NCI-H446 (cell line): ENCODE measurements around the gene COL18A1.

ENCODE experiments used
- DNase-seq, 2 experiments: peaks; one replicate each; lab custom pipeline; 2025; lab: John Stamatoyannopoulos, UW

Gene COL18A1

DNA sequence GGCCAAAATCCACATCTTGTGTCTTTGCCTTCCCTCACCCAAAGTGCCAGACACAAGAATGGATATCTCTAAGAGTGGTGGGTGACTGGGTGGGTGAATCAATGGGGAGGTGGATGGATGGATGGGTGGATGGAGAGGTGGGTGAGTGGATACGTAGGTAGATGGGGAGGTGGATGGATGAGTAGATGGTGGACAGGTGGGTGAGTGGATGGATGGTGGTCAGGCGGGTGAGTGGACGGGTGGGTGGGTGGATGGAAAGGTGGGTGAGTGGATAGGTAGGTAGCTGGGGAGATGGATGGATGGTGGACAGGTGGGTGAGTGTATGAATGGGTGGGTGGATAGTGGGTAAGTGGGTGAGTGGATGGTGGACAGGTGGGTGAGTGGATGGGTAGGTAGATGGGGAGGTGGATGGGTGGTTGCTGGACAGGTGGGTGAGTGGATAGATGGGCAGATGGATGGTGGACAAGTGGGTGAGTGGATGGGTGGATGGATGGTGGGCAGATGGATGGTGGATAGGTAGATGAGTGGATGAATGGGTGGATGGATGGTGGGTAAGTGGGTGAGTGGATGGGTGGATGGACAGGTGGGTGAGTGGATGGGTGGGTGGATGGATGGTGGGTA is 103.0 kb downstream of the COL18A1 start:
- DNase-seq, result no peak

DNA sequence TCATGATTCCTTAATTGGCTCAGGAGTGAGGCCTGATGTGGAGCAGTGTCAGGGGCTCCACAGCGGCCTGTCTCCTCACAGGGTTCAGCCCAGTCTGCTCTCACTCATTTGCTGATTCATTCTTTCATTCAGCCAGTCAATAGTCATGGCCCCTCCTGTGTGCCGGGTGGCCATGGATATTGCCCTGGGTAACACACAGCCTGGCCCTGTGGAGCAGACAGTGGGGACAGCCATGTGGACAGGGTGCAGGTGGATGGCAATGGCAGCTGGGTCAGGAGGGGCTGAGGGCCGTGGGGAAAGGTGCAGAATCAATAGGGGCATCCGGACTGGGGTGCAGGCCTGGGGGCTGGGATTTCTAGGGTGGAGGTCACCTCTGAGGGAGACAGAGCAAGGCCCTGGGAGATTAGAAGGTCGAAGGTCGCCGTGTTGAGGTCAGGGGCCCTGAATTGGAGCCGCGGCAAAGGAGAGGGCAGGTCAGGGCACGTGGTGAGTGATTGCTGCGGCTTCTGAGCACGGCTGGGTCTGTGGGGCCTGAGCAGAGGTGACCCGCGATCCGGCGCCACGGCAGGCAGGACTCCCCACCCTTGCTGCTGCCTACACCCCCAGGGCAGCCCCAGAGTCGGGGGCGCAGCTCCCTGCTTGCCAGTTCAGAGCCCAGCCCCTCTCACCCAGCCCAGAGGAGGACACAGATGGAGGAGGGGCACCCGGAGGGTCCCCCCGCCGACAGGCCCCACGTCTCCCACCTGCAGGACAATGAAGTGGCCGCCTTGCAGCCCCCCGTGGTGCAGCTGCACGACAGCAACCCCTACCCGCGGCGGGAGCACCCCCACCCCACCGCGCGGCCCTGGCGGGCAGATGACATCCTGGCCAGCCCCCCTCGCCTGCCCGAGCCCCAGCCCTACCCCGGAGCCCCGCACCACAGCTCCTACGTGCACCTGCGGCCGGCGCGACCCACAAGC is 103.9 kb downstream of the COL18A1 start:
- no peak for DNase-seq

GRCh38 chr21:45509566-45510465 is 104.9 kb downstream of the COL18A1 start:
- DNase-seq, result no peak

- DNase-seq, result no peak
Observed at GRCh38 chr21:45510466-45510955, 105.5 kb downstream of the COL18A1 start.

DNA sequence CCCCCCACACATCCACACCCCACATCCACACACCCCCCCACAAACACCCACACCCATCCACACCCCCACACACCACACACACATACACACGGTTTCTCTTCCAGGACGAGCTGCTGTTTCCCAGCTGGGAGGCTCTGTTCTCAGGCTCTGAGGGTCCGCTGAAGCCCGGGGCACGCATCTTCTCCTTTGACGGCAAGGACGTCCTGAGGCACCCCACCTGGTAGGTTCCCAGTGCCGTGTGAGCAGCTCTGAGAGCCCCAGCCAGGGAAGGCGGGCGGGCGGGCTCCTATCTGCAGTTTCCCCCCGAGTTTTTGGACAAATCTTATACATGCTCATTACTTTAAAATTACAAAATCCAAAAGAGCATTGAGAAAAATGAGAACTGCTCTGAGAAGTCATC is 106.0 kb downstream of the COL18A1 start:
- DNase-seq, result no peak

GRCh38 chr21:45511661-45512431 is 106.9 kb downstream of the COL18A1 start:
- no peak for DNase-seq

GRCh38 chr21:45512626-45513002 is 107.6 kb downstream of the COL18A1 start:
- no peak for DNase-seq

GRCh38 chr21:45513003-45513717 is 108.2 kb downstream of the COL18A1 start:
- no peak for DNase-seq

- DNase-seq, result no peak
Observed at GRCh38 chr21:45513741-45514310, 108.9 kb downstream of the COL18A1 start.

DNA sequence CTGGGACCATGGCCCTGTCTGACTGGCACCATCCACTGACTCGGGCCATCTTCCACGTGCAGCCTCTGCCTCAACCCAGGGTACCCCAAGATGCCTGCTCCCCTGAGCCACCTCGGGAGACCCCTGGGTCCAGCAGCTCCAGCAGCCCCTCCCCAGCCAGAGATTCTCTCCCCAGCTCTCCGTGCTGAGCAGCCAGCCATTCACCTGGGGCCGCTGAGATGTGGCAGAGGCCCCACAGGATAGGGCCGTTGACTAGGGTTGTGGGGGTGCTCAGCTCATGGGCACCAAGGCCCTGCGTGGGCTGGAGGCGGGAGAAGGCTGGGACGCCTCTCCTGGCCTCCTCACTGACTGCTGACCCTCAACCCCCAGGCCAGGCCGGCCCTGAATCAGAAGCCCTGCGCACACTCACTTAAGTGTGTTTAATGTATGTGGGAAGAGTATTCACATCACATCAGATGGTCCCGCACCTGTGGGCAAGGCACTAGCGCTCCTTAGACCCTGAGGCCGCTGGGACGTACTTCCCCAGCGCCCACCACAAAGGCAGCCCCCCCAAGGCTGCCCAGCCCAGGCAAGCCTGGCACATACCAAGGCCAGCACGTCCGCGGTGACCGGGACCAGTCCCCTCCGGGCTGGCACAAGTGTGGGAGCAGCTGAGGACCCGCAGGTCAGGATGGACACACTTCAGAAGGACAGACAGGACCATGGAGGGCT is 109.5 kb downstream of the COL18A1 start:
- no peak for DNase-seq

DNA sequence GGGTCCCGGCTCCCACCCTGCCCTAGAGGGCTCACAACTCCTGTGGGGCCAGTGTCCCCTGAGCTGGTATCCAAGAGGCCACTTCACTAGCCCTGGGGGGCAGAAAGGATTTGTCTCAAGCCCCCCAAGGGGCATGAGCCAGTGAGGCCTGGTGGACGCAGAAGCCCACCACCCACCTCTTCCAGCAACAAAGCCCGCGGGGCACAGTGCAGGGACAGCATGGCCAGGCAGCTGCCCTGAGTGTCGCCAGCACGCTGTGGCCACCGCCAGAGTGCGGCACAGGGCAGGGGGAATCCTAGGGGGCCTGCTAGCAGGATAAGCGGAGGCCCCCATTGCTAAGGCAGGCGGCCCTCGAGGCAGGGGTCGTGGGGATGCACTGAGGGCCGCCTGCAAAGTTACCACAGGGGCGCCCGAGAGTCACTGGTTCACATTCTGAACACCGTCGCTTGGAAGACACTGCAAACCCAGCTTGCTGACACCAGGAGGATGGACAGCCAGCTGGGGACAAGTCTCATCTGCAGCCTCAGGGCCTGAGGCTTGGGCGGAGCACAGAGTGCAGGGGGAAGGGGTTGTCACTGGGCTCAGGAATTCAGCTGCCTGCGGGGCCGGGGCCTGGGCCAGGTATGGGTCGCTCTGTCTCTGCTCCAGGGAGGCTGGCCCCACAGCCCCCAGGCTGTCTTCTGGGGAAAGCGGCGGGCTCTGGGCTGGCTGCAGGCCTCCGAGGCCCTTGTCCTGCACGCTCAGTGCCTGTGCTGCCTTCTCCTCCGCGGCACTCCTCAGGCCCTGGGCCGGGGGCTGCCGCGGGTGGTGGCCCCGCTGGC is 110.5 kb downstream of the COL18A1 start:
- no peak for DNase-seq

DNA sequence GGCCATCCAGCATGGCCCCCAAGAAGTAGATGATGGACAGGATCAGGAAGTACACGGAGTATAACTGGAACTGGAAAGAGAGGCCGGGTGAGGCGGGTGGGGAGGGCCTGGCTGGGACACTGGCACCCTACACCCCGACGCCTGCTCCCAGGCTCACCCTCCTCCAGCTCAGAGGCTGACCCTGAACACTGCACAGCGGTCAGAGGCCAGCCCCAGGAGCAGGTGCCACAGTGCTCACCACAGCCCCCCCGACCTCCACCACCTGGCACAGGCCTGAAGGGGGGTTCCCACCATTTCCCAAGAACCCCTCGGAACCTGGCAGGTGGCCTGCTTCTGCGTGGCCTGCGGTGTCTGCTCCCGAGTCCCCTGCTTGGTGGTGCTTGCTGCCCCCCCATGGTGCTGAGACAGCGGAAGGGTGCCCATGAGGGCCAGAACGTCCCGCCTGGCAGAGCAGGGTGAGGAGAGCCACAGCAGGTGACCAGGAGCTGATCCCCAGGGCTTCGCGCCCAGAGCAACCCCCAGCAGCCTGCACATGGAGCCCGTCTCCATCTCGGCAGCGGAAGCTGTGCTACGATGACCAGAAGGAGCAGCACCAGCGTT is 111.2 kb downstream of the COL18A1 start:
- no peak for DNase-seq

DNA sequence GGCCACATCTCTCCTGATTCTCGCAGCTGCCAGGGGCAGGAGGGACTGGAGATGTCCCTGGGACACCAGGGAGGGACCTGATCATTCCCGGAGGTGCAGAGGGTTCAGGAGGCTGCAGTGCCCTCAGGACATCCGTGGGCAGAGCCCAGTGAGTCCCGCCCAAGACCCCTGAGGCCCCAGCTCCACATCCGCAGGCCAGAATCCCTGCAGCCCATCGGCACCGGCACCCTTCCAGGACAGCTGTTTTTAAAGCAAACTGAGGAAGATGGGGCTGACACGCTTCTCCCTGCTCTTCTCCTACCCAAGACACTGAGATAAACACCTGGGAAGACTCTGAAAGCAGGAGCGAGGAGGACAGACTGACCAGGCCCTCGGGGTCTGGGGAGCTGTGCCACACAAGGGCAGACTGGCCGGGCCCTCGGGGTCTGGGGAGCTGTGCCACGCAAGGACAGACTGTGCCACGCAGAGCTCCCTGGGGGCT is 111.7 kb downstream of the COL18A1 start:
- no peak for DNase-seq

DNA sequence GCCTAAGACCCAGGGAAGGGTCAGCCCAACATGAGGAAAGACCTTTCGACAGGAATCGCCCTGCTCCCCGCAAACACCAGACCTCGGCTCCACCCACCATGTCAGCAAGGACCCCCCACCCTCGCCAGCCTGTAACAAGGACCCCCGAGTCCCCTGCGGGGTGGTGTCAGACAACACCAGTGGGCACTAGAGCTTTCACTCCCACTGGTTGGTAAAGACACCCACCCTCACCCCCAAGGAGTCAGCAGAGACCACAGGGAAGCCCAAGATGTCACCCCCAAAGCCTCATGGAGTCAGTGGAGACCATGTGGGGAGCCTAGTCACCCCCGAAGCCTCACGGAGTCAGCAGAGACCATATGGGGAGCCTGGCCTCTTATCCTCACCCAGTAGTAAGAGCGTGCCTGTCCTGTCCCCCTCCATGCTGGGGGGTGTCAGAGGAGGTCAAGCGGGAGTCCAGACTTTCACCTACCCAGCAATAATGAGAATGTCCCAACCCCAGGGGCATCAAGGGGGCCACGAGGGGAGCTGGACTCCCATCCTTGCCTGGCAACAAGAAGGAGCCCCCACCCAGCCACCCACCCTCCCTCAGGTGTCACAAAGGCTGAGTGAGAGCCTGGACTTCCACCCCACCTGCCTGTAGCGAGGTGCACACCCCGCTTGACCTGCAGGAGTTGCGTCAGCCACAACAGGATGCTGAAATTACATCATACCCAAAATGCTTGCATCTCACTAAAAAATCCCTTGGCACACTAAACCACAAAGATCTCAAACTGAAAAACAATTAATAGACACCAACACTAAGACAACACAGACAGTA is 112.5 kb downstream of the COL18A1 start:
- no peak for DNase-seq

GRCh38 chr21:45518742-45519141 is 113.8 kb downstream of the COL18A1 start:
- no peak for DNase-seq

DNA sequence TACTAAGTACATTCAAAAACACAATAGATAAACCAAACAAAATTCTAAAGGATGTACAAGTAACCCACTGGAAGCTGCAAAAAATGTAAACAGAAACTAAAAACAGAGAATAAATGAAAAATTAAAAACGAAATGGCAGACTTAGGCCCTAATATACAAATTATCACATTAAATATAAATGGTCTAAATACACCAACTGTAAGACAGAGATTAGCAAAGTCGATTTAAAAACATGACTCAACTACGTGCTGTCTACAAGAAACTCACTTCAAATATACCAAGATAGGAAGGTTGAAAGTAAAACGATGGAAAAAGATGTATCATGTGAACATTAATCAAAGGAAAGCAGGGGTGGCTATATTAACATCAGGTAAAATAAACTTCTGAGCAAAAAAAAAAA is 114.2 kb downstream of the COL18A1 start:
- no peak for DNase-seq

DNA sequence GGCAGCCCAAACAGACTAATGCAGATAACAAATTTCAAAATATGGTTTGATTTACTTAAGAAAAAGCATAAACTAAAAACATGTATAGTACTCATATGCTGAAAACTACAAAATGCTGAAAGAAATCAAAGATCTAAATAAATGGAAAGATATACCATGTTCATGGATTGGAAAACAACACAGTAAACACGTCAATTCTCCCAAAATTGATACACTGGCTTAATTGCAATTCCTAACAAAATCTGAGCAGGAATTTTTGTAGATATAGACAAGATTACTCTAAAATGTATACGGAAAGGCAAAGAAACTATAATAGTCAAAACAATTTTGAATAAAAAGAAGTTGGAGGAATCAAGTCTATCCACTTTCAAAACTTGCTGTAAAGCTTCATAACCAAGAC is 116.3 kb downstream of the COL18A1 start:
- no peak for DNase-seq
